Suppressor macrophage treated with lipopolysaccharide for 4 hours (primary cell): ENCODE measurements around the gene PLCB4.

Experiments
- DNase-seq: peaks from one replicate; pipeline ENCODE4 v3.0.0-alpha.2; 2020

PLCB4 gene

DNA sequence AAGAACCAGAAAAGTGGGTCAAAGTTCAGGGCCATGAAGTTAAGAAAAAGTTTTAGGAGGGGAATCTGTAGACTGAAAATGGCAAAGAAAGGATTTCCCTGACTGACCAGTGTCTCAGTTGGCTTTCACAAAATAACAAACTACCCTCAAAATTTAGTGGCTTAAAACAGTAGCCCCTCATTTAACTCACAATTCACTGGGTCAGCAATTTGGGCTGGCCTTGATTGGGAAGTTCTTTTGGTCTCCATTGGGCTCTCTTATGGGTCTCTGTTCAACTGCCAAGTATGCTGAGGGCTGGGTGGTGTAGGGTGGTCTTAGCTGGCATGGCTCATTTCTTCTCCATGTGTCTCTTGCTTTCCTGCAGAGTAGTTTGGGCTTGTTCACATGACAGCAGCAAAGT is 161.5 kb downstream of the PLCB4 start:
- DNase-seq, result no peak

DNA sequence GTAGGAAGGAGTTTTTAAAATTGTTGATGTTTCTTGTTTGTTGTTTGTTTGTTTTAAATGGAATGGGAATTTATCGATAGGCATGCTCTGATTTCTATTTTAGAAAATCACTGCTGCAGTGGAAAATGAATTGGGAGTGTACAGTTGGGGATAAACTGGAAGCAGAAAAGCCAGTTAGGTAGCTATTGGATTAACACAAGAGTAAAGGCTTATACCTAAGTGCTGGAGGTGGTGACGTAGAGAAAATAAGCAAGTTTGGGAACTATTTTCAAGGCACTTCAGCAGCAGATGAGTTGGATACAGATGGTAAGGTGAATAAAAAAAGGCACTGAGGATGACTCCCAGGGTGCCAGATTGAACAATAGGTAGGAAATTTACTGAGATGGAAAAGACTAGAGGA is 164.9 kb downstream of the PLCB4 start:
- DNase-seq, result no peak

DNA sequence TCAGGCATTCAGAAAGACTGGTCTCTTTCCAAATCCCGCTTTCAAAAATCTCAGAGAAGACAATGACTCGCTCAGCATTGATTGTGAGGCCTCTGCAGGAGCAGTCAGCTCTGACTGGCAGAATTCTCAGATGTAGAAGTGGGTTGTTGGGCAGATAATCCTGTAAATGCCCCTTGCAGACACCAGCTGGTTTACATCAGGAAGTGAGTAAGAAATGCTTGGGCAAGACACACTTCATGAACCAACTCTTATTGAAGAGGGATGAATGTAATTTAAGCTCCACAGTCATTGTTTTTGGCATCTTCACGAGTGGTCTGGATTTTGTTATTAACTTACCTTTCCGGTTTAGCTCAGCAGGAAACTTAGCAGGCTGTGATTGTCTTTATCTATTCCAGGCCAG is 166.6 kb downstream of the PLCB4 start:
- peak; percentile 52 for DNase-seq

DNA sequence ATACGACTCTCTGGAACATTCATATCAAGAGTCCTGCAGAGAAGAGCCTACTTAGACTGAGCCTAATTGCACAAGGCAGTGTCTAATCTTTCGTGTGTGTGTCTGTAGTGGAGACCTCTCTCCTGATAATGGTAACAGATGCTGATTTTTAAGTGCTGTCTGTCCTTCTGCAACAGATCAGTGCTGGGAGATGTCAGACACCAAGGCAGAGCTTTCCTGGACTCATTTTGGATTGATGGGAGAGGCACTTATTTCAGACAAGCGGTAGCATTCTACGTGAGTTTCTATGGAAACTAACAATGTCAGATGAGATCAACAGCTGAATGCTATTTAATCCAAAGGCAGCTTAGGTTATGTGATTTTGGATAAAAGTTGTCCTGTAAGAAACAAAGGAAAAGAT is 167.6 kb downstream of the PLCB4 start:
- no peak for DNase-seq

DNA sequence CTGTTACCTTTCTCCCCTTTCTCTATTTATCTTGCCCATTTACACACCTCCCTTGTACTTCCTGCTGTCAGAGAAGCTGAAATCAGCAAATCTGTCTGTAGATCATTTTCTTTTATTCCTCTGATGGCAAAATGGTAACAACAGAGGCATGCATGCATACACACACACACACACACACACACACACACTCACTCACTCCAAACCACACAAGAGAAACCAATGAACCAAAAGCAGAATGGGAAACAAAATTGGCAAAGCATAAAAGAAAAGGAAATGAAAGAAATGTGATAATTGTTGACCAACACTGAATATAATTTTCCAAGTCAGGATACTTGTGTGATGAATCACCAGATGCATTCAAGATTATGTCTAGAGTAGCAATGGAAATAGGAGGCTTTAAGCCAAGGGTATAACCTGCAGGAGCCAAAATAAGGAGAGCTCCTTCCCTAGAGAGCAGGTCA is 172.4 kb downstream of the PLCB4 start:
- DNase-seq, result peak; percentile 72

DNA sequence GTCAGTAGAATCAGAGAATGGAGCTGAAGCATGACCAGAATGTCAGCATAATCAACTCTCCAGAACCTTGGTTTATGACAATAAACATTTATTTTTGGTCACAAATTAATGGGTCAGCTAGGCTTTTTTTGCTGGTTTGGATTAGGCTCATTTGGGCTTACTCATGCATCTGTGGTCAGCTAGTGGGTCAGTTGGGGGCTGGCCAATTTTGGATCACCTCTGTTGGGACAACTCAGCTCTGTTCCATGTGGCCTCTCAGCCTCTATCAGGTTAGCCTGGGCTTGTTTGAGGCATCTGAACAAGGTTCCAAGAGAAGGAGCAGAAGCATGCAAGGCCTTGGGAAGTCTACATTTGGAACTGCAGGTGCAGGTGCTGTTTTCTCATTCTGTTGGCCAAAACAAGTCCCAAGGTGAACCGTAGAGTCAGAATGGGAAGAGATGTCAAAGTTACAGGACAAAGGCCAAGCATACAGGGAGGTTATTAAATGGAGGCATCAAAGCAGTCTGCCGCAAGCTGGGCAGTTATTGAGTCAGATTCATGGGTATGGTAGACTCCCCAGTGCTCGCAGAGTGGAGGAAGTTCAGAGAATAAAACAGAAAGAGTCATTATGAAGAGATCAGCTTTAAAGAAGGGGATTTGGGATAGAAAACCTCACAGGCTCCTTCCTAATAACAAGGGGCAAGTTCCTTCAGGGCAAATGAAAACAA is 173.0 kb downstream of the PLCB4 start:
- no peak for DNase-seq

DNA sequence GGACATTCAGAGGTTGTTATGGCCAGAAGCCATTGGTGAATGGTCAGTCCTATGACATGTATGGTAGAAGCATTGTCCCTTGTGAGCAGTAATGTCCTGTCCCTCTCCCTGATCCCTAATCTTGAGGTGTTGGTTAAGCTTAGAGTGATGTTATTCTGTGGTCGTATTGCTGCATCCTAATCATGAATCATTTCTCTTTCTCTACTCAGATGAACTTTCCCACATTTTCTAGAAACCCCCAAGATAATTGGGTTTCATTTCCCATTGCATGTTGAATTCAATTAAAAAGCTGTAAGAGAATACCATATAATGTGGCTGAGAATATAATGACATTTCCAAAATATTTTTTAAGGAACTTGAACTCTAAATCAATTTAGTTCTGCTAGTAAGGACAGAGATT is 175.1 kb downstream of the PLCB4 start:
- peak; percentile 61 for DNase-seq

DNA sequence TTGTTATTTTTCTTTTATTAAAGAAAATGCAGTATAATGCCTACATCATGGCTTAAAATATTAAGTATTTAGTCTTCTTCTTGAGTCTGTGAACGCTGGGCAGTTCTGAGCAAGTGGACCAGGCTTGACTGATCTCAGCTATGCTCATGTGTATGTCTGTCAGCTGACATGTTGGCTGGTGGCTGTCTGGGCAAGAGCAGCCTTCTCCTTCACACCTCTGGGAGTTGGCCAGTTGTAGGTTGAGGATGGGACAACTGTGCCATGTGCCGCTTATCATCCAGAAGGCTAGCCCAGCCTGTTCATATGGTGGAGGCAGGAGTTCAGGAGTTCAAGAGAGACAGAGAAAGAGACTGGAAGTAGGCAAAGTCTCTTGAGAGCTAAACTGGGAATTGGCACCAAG is 175.9 kb downstream of the PLCB4 start:
- DNase-seq, result no peak

DNA sequence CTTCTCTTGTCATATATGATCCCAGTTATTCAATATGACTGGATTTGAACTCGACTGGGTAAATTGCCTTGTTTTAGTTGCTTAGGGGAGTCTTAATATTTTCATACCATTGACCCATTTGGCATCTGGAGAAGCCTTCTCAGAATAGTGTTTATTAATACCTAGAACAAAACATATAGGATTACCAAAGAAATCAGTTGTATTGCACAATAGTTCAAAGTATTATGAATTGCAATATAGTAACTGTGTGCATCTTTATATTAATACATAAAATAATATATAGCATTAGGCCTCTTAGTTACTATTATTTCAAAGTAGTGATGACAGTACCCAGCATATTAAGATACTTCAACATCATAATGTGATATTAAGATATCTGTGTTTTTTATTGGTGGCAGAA is 177.8 kb downstream of the PLCB4 start:
- no peak for DNase-seq

DNA sequence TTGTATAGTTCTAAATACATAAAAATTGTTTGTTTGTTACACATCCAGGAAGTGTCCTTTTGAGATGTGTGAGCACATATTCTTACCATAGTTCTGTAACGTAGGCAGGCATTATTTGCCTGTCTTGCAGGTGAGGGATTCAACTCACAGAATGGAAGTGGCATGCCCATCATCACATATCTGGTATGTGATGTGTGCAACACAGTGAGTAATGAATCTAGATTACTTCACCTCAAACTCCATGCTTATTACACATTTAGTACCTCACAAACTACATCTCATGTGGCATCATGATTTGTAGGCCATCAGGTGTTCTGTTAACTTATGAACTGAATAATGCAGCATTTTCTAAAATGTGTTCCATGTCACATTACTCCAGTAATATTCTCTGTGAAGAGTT is 181.6 kb downstream of the PLCB4 start:
- DNase-seq, result no peak

DNA sequence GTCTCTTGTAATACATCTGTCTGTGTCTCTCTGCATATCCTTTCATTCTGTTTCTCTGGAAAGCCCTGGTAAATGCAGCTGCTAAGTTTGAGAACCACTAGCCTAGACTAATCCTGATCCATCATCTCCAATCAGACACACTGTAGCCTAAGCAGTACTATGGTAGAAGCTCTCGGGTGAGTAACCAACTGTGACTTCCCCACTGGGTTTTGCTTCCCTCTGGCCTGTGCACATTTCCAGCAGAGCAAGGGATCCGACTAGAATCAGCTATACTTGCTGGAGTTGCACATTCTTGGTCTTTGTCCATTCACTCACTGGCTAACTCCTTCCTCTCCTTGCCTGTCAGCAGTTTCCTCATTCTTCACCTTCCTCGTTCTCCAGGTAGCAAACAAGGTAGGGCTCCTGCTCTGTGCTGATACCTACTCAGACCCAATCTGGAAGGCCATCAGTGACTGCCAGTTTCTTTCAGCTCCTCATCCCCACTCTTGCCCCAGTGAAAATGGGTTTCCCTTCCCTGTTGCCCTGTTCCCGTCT is 184.2 kb downstream of the PLCB4 start:
- peak; percentile 53 for DNase-seq

DNA sequence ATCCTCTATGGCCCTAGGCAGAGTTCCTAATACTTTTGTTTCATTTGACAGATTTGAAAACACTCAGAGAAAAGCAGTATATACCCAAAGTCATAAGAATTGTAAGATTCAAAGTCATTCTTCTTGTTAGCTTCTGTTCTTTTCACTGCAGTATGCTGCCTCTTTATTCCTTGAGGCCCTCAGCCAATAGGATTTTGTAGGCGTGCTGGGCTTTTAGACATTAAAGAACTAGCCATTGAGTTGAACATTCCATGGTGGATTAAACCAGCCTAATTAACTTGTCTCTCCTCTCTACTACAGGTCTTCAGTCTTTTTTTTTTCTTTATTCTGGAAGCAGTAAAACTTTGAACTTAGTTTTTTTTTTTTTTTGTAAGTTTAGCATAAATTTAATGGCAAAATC is 186.3 kb downstream of the PLCB4 start:
- no peak for DNase-seq

DNA sequence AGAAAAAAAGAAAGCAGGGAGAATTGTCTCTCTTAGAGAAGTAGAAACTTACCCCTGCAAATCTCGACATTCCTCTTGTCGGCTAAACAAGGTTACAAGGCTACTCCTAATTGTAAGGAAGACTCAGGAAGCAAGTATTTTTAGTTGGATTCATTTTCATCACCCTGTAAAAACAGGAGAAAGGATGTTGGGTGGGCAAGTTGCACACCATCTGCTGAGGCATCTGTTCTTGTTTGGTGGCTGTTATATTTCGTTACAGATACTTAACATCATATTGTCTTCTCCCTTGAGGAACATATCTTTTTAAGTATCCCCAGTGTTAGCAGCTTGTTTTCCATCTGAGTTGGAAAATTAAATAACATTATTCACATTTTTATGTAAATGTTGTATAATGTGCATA is 187.5 kb downstream of the PLCB4 start:
- DNase-seq, result no peak

DNA sequence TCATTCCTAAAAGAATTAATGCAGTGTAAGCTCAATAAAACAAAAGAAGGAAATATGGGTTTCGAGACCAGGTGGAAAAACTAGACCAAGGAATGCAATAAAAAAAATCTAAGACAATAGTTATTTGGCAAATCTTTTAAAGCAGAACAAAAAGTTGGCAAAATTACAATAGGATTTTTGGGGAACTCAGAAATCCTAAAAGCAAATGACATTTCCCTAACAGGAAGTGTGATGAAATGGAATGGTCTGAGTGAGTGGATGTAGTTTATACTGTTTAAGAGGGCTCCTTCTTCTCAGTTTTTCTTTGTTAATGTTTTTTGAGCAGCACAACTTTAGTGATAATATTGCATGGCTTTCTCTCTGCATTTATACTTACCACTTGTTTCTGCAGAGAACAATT is 190.0 kb downstream of the PLCB4 start:
- DNase-seq, result peak; percentile 77

DNA sequence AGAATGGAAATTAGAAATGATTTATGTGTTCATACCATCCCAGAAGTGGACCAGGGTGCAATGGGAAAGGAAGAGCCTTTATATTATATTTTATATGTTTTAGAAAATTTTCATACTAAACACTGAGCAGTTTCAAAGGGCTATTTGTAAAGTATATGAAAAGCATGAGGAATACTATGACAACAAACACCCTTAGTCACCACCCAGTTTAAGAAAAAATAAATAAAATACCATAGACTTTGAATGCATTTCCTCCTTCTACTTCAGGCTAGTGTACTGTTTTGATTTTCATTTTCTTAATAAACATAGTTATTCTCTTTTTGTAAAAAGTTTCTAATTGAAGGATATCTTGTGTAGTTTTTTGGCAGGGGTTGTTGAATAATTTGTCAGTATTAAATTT is 191.1 kb downstream of the PLCB4 start:
- DNase-seq, result no peak

DNA sequence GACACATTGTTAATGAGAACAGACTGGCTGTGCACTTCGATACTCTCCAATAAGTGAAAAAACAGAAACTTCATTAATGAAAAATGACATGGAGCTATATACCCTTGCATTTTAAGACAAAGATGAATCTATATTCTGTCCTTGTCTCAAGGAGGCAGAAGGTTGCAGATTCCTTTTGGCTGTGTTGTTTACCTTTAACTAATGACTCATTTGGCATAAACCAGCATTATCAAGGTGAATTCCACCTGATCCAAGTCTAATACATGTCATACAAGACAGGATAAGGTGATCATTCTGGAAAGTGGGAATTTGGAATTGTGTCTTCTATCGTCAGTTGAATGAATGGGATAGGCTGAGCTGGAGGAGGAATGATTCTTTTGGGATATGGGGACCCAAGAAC is 192.9 kb downstream of the PLCB4 start:
- DNase-seq, result no peak

DNA sequence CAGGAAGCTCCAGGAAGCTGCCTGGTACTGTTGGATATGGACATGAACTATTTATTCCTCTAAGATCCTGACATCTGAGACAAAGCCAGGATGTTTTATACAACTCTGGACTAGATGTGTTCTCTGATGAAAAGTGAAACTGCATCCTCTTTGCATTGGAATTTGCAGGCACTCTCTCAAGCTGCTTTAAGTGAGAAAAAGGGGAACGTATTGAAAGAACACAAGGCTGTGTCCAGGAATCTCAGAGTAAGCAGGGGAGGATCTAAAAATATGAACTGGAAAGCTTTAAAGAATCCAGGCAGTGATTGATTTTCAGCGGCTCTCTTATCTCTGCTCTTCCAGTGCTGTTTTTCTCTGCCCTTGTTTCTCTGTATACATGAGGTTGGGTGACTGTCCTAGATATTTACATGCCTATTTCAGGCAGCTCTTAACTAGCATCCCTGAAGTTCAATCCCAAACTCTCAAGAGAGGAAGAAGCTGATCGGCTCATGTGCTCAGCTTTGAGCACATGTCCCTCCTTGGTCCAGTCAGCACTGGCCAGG is 193.8 kb downstream of the PLCB4 start:
- DNase-seq, result peak; percentile 40

DNA sequence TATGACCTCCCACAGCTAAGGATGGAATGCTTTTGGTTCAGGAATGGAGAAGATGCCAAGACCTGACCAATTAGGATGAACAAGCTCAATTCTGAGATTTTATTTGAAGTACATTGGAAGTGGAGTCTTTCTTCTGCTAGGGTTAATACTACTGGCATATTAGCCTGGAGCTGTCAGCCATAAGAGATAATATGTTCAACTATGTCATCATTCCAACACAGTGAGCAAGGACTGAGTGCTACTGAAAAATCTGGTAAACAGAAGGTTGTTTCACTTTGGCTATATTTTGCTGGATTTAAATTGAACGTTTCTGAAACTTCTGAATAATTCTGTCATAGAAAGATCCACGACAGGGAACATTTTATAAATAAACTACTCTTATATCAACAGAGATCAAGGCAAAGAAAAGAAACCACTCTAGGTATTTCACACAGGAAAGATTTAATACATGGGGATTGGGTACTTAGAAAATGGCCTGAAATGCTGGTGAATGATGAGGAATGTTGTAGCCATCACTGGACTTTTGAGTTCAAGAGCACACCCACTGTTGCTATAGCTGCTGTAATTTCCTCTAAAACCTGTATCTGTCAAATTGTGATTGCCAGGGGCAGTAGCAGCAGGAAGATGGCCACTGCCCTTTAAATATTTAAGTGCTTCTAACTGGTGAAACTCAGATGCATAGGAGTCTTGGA is 200.5 kb downstream of the PLCB4 start:
- DNase-seq, result no peak

DNA sequence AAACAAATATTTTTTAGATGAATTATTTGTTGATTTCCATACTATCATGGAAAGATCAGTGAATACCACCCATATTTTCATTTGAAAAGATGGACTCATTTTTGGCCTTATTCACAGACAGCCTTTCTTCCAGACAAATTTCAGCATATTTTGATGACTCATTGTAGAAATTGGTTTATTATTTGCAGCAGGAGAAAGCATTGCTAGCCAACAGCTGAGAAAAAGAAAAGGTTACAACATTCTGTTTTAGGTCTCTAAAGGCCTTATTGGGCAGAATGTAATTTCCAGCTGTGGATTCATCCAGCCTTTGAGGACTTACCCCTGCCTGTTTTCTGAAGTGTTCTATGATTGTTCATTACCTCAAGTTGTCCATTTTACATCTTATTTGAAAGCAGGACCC is 201.9 kb downstream of the PLCB4 start:
- no peak for DNase-seq

DNA sequence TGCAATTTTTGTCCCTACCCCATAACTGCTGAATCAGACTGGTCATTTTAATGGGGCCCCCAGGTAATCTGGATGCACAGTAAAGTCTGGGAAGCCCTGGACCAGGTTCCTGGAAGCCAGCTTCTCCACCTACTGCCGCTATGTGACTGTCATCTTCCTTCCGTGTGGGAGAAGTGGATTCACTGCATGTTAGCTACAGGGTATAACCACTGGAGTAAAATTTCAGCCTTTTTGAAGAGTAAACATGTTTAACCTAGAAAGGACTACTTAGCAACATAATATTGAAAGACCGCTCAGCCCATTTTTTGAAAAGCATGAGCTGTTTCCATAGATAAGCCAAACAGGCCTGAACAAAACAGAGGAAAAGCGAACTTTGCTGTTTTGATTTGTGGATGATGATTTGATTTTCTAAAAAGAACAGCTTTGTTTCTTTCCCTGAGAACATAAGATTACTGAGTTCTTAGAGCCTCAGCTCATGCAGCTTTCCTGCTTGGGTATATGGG is 208.1 kb downstream of the PLCB4 start:
- DNase-seq, result no peak

DNA sequence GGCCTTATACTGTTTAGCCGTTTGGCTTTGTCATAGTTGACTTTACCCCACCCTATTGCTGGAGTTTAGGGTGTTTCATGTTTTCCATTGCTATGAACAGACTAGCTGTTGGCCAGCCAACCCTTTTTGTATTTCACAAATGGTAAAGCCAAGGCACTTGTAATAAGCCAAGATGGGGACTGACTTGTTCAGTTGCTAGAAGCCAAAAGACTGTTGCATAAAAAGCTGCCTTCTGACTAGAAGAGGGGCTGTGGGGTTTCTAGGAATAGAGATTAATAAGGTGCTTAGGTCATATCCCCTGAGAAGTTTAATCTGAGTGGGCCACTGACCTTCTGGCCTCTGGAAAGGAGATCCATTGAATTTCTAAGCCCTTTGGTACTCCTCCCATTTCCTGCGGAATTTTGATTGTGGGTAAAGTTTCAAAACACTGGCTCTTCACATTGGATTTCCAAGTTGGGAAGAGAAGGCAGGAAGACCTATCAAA is 211.1 kb downstream of the PLCB4 start:
- DNase-seq, result no peak

DNA sequence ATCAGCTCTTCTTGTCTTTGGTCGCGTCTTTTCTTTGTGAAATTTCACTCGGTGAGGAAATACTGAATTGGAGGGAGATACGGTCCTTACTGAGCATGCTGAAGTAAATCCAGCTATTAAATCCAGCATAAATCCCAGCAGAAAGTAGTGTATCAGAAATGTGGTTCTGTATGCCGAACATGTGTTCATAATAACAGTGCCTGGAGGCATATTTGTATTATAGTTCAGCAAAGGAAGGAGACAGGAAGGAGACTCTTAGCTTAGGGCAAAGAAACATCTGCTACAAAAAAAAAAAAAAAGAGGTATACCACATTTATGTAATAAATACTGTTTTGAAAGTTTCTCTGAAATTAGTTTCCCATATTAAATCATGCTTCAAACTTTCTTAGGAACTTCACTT is 211.8 kb downstream of the PLCB4 start:
- no peak for DNase-seq

DNA sequence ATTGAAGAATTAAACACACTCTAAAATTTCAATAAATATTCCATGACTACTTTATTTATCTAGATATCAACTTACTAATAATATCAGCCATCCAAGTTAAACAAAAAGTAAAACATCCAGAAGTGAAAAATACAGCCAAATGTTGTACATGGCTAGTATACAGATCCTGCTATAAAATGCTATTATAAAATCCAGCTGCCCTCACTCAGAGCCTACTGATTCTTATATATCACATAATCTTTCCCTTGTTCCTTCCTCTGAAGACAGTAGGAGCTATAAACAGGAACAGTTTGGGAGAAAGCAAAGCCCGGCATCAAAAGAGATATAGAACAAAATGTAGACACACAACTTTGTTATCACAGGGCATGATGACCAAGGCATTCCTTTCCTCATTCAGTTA is 212.9 kb downstream of the PLCB4 start:
- DNase-seq, result no peak

DNA sequence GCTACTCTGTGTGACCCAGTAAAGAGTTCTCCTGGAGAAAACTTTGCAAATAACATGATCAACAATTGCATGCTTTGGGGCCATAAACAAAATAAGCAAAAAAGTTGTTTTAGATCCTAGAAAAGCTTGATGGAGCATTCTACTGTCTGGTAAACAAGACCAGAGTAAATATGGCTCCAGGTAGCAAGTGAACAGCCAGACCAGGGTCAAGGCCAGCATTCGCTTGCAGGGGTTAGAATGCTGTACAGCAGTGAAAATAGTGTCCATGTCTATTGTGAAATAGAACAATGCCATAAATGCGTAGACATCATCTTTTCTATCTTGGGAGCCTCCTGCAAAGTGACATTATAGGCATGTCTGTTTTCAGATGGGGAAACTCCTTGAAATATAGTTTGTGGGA is 216.7 kb downstream of the PLCB4 start:
- no peak for DNase-seq
